GM18520 (cell line): ENCODE results near the gene CROCC.
A peak's percentile ranks its signal among the peaks of the same experiment; 100 is the strongest.
"Not testable (repeated sequence)": the region's sequence is repeated elsewhere in the genome, so short reads cannot be mapped to it uniquely, and the experiment has no call there.

Source experiments
- ATAC-seq: cut with Tn5 transposase; IDR thresholded peaks from one replicate; pipeline ENCODE4 v1.9.1; 2021; ENCODE audit not compliant: unreplicated experiment

The CROCC gene

GRCh38 chr1:16913833-16914662 is 7.7 kb upstream of the CROCC start:
- ATAC-seq, result peak; percentile 44

GRCh38 chr1:16914928-16915626 is 6.7 kb upstream of the CROCC start:
- ATAC-seq, result not testable (repeated sequence)

- no peak for ATAC-seq
Measured at GRCh38 chr1:16915627-16915973, 6.1 kb upstream of the CROCC start.

- ATAC-seq, result not testable (repeated sequence)
Measured at GRCh38 chr1:16916036-16916880, 5.5 kb upstream of the CROCC start.

GRCh38 chr1:16918371-16918770 is 3.4 kb upstream of the CROCC start:
- no peak for ATAC-seq

GRCh38 chr1:16918936-16919665 is 2.6 kb upstream of the CROCC start:
- not testable (repeated sequence) for ATAC-seq

- no peak for ATAC-seq
Measured at GRCh38 chr1:16920951-16921350, 780 bp upstream of the CROCC start.

GRCh38 chr1:16922466-16922865 is 735 bp downstream of the CROCC start:
- no peak for ATAC-seq

GRCh38 chr1:16922885-16923431 is 1.2 kb downstream of the CROCC start:
- ATAC-seq, result no peak

GRCh38 chr1:16924216-16924918 is 2.6 kb downstream of the CROCC start:
- no peak for ATAC-seq

- no peak for ATAC-seq
Measured at GRCh38 chr1:16924919-16925477, 3.3 kb downstream of the CROCC start.

GRCh38 chr1:16925635-16926490 is 4.1 kb downstream of the CROCC start:
- ATAC-seq, result no peak

- ATAC-seq, result no peak
Measured at GRCh38 chr1:16926491-16927073, 4.9 kb downstream of the CROCC start.

GRCh38 chr1:16927256-16927655 is 5.5 kb downstream of the CROCC start:
- no peak for ATAC-seq

GRCh38 chr1:16927711-16928485 is 6.2 kb downstream of the CROCC start:
- no peak for ATAC-seq

GRCh38 chr1:16929146-16930041 is 7.7 kb downstream of the CROCC start:
- not testable (repeated sequence) for ATAC-seq
